NB4 (cell line): ENCODE results near the gene NR2F2.

ENCODE experiments used
- POLR2A ChIP-seq: IDR thresholded peaks from 2 replicates; pipeline ENCODE4 v1.6.1; 2011; ENCODE audit warnings: mild to moderate bottlenecking; ENCODE audit not compliant: insufficient read length; ENCODE audit errors: extremely low read depth
- TF ChIP-seq, protein P1 (sequence below): IDR thresholded peaks from 2 replicates; pipeline ENCODE4 v1.6.1; 2011; ENCODE audit warnings: low read depth, low read length

DNA sequence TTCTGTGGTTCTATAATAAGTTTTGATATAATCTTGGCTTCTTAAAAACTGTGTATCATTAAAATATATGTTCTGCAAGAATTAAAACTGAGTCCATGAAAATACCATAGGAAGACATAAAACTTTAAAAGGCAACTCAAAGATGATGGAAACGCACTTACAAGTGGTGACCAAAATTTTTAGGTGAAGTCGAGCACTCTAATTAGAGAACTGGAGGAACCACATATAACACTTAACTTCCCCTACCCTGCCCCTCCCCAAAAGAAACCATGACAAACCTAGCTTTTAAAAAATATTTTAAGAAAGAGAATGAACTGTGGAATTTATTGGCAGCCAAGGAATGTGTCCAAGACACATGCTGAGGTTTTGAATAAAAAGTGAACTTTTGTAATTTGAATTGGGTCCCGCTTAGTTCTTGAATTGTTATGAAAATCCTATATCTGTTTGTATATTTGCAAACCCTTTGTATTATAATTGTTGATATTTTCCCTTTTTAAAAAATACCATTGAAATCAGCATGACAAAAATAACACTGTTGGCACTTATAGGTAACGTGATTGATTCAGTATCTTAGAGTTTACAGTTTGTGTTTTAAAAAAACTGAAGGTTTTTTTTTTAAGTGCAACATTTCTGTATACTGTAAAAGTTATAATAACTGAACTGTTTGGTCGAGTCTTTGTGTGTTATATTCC is 7.7 kb downstream of the NR2F2 start:
- no peak for TF ChIP-seq POLR2A
- TF ChIP-seq, protein P1, sequence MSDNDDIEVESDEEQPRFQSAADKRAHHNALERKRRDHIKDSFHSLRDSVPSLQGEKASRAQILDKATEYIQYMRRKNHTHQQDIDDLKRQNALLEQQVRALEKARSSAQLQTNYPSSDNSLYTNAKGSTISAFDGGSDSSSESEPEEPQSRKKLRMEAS = no peak
